ENCODE data around the gene LCE3B.

Gene LCE3B

DNA sequence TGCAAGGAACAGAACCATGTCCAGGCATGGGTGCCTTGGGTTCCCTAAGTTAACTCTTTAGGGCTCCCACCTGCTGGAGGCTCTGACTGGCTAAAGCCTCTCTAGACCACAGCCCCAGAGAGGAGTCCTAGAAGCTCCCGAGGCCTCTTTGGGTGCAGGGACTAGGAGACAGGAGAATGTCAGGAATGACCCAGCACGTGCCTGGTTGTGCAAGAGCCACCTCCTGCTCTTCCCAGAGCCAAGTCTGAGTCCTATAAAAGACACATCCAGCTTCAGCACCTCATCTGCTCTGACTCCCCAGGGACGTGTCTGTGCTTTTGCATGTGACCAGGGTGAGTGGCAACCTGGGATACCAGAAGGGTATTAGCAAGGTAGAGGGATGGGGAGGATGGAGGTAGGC lies 49.5 kb downstream of the LCE3B start, which contains the start of gene LCE2D:
LCE2D (plus strand) TSS at position 283 of the 400 bp plus-strand sequence. CDS start 726 bp downstream, outside the sequence.
- DNase-seq = no peak
